Tongue (tissue), 3 donors: ENCODE measurements around the gene CHMP4A. TPM values are rescaled to one million over a fixed set of nuclear protein-coding genes. Genes with fewer than 3 reads are reported as not detected.
A peak's percentile ranks its signal among the peaks of the same experiment; 100 is the strongest.

Experiments
- DNase-seq: peaks from one replicate; pipeline ENCODE4 v3.0.0-alpha.2; 2015
- small RNA-seq: library from RNA; depleted of rRNA; stranded (forward); fragments of <200 nt; gene quantifications from one replicate; pipeline ENCODE3, GENCODE V24; 2014; ENCODE audit warnings: low replicate concordance
- total RNA-seq: library from RNA; depleted of rRNA; stranded (reverse); fragments of >200 nt; gene quantifications from one replicate; pipeline ENCODE4 v1.2.3, GENCODE V29; 2014

The CHMP4A gene
- total RNA-seq, 1 donor from 2014 or later, result 47.6 TPM

GRCh38 chr14:24177041-24177825 is 36.1 kb downstream of the CHMP4A start:
- DNase-seq, result no peak

DNA sequence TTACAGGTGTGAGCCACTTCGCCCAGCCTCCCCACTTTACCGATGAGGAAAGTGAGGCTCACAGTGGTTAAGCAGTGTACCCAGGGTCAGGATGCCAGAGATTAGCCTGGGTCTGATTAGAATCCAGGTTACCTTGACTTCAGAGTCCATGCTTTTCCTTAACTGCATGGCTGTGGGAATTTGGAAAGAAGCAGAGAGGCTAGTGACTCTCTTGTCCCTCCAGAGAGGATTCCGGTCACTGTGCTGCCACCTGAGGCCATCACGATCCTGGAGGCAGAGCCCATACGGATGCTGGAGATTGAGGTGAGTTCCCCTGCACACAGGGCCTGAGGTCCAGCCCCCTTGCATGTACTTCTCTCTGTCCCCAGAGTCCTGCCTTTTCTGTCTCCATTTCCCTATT is 36.7 kb downstream of the CHMP4A start:
- no peak for DNase-seq

GRCh38 chr14:24172871-24173281 is 40.4 kb downstream of the CHMP4A start:
- DNase-seq, result peak; percentile 7

- DNase-seq, result peak; percentile 33
Observed at GRCh38 chr14:24172261-24172860, 40.9 kb downstream of the CHMP4A start.

DNA sequence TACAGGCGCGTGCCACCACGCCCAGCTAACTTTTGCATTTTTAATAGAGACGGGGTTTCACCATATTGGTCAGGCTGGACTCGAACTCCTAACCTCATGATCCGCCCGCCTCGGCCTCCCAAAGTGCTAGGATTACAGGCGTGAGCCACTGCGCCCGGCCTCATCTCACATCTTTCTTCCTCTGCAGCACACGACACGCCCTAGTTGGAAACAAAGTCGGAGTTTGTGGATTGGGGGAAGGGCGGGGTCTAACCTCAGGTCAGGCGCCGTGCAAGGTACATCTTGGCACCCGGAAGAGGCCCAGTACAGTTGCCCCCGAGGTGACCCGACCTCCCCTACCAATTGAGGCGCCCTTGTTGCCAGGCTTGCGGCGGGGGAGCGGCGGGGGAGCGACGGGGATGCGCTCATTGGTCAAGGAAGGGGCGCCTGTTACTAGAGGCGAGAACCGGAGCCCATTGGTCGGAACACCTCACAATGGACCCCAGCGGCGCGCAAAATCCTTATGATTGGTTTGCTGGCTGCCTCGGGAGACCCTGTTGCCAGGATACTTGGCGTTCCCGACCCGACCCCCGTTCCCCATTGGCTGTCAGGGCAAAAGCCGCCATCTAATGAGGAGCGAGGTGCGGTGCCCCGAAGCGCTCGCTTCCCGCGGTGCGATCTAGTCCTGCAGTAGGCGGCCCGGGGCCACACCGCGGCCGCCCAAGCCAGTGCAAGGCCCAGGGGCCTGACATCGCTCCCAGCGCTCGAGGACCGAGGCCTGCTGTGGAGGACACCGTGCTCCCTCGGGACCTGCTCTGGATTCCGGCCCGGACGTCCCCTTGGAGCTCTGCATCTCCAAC is 41.6 kb downstream of the CHMP4A start, which contains the start of gene REC8:
Gene REC8 (plus strand): TSS at position 659 of the 839 bp plus-strand sequence. CDS start 473 bp downstream, outside the sequence.
- DNase-seq, result peak; percentile 95

DNA sequence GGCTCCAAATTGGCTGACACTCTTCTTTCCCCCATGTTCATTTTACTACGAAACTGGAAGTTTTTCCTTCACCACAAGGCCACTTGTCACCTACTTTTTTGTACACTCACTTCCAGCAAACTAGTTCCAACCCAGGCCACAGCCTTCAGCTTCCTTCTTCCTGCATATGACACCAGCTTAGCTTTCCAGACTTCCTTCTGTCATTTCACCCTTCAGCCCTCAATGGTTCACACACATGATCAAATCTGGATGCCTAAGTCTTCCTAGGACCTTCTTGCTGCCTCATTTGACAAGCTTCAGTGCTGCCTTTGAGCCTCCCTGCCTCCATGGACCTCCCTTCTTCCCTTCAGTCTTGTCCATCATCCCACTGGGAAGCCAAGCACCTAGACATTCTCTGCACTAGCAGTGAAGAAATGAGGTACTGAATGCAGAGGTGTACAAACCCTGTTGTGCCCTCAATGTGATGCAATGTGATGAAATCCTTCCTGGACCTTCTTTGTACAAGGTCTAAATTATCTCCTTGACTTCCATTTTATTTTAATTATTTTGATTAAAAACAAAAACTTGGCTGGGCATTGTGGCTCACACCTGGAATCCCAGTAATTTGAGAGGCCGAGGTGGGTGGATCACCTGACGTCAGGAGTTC is 45.7 kb downstream of the CHMP4A start:
- no peak for DNase-seq

DNA sequence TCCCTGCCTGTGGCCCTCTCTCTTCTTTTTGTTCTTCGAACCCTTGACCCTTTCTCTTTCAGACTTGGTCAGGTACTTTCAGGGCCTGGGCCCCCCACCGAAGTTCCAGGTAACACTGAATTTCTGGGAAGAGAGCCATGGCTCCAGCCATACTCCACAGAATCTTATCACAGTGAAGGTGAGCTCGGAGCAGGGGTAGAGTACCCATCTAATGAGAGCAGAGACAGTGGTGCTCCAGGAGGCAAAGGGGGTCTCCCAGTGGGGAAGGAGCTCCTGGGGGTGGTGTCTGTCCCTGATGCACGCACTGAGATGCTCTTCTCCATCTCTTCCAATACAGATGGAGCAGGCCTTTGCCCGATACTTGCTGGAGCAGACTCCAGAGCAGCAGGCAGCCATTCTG is 47.5 kb downstream of the CHMP4A start:
- DNase-seq, result no peak

DNA sequence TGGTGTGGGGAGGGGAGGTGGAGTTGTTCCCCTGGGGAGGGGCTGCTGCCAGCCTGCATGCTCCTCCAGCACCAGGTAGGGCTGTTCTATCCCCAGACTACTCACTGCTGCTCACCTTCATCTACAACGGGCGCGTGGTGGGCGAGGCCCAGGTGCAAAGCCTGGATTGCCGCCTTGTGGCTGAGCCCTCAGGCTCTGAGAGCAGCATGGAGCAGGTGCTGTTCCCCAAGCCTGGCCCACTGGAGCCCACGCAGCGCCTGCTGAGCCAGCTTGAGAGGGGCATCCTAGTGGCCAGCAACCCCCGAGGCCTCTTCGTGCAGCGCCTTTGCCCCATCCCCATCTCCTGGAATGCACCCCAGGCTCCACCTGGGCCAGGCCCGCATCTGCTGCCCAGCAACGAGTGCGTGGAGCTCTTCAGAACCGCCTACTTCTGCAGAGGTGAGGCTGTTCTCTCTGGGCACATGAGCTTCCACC is 48.7 kb downstream of the CHMP4A start:
- no peak for DNase-seq

- no peak for DNase-seq
Observed at GRCh38 chr14:24162093-24162492, 51.2 kb downstream of the CHMP4A start.

GRCh38 chr14:24160850-24161804 is 52.2 kb downstream of the CHMP4A start, which contains the start of gene IRF9:
IRF9 (plus strand) TSS chr14:24161265; CDS start chr14:24162145, 880 bp downstream.
- peak; percentile 98 for DNase-seq

GRCh38 chr14:24160499-24160849 is 52.8 kb downstream of the CHMP4A start:
- DNase-seq, result no peak

GRCh38 chr14:24159777-24160498 is 53.4 kb downstream of the CHMP4A start:
- no peak for DNase-seq

Small RNA genes within 50 kb of the gene (small RNA-seq; reads per million reads assigned to genes)
- not detected for gene AL136295.4
- gene CHMP4A, result not detected
- not detected for gene IPO4
- not detected for gene IRF9
- not detected for gene MDP1

Other genes starting within 250 kb of the CHMP4A start
- 8.2 TPM for gene DHRS4L2, start 224.6 kb downstream of the CHMP4A start, total RNA-seq
- 0.72 TPM for gene CARMIL3, start 161.5 kb downstream of the CHMP4A start, total RNA-seq
- not detected for gene CPNE6, start 141.9 kb downstream of the CHMP4A start, total RNA-seq
- 2.9 TPM for gene PCK2, start 119.2 kb downstream of the CHMP4A start, total RNA-seq
- 80.3 TPM for gene DCAF11, start 98.7 kb downstream of the CHMP4A start, total RNA-seq
- 2.4 TPM for gene NRL, start 98.5 kb downstream of the CHMP4A start, total RNA-seq
- 132 TPM for gene FITM1, start 82.8 kb downstream of the CHMP4A start, total RNA-seq
- 73.5 TPM for gene PSME1, start 77.3 kb downstream of the CHMP4A start, total RNA-seq
- gene EMC9, start 71.9 kb downstream of the CHMP4A start, total RNA-seq, result 18.1 TPM
- gene PSME2, start 66.9 kb downstream of the CHMP4A start, total RNA-seq, result 35.5 TPM
- gene RNF31, start 66.0 kb downstream of the CHMP4A start, total RNA-seq, result 38.2 TPM
- gene IRF9, start 52.2 kb downstream of the CHMP4A start, total RNA-seq, result 34.6 TPM
- 8.6 TPM for gene REC8, start 41.4 kb downstream of the CHMP4A start, total RNA-seq
- gene IPO4, start 24.7 kb downstream of the CHMP4A start, total RNA-seq, result 30.8 TPM
- gene TM9SF1, start 18.0 kb downstream of the CHMP4A start, total RNA-seq, result 52.9 TPM
- not detected for gene TSSK4, start 7.8 kb downstream of the CHMP4A start, total RNA-seq
- 12.9 TPM for gene MDP1, start 2.6 kb upstream of the CHMP4A start, total RNA-seq
- gene NEDD8, start 18.9 kb upstream of the CHMP4A start, total RNA-seq, result 77.0 TPM
- 102 TPM for gene GMPR2, start 19.4 kb upstream of the CHMP4A start, total RNA-seq
- gene TINF2, start 29.1 kb upstream of the CHMP4A start, total RNA-seq, result 33.8 TPM
- gene TGM1, start 49.7 kb upstream of the CHMP4A start, total RNA-seq, result 29.0 TPM
- 16.5 TPM for gene RABGGTA, start 58.1 kb upstream of the CHMP4A start, total RNA-seq
- 13.0 TPM for gene DHRS1, start 86.3 kb upstream of the CHMP4A start, total RNA-seq
- gene NOP9, start 86.4 kb upstream of the CHMP4A start, total RNA-seq, result 24.5 TPM
- 14.6 TPM for gene CIDEB, start 94.5 kb upstream of the CHMP4A start, total RNA-seq
- 19.3 TPM for gene LTB4R2, start 96.7 kb upstream of the CHMP4A start, total RNA-seq
- 8.8 TPM for gene LTB4R, start 98.0 kb upstream of the CHMP4A start, total RNA-seq
- 16.7 TPM for gene ADCY4, start 121.6 kb upstream of the CHMP4A start, total RNA-seq
- 5.5 TPM for gene RIPK3, start 126.5 kb upstream of the CHMP4A start, total RNA-seq
- gene NFATC4, start 154.7 kb upstream of the CHMP4A start, total RNA-seq, result 56.6 TPM
- gene NYNRIN, start 185.5 kb upstream of the CHMP4A start, total RNA-seq, result 35.1 TPM
- 1.3 TPM for gene CBLN3, start 216.2 kb upstream of the CHMP4A start, total RNA-seq
- 56.6 TPM for gene KHNYN, start 216.5 kb upstream of the CHMP4A start, total RNA-seq
- gene SDR39U1, start 229.3 kb upstream of the CHMP4A start, total RNA-seq, result 20.5 TPM